Peyer's patch (tissue), 4 donors: Measurements from ENCODE around the gene KIDINS220. TPM values are rescaled to one million over a fixed set of nuclear protein-coding genes. Genes with fewer than 3 reads are reported as not detected.

ENCODE experiments used
- DNase-seq, 3 donors: peaks; one replicate each; pipeline ENCODE4 v3.0.0-alpha.2; 2017 to 2019
- H3K27ac ChIP-seq, 4 donors: fragments of 200-600 bp; sonication (generic); one replicate each; pipeline ENCODE4 v1.5.1; 2016 to 2019
- H3K27me3 ChIP-seq, 2 donors: fragments of 200-600 bp; sonication (generic); one replicate each; pipeline ENCODE4 v1.5.1; 2019
- H3K36me3 ChIP-seq, 3 donors: fragments of 200-600 bp; sonication (generic); one replicate each; pipeline ENCODE4 v1.5.1; 2016 to 2019
- H3K4me1 ChIP-seq, 4 donors: fragments of 200-600 bp; sonication (generic); one replicate each; pipeline ENCODE4 v1.5.1; 2016 to 2019
- H3K4me3 ChIP-seq, 4 donors: fragments of 200-600 bp; sonication (generic); 1 replicate in 3 of 4; 2 replicates in 1 of 4; pipeline ENCODE4 v1.5.1; 2016 to 2019; ENCODE audit warnings: mild to moderate bottlenecking in 1 of 4
- H3K9me3 ChIP-seq, 4 donors: fragments of 200-600 bp; sonication (generic); one replicate each; pipeline ENCODE4 v1.5.1; 2016 to 2019; ENCODE audit warnings: mild to moderate bottlenecking in 1 of 4
- POLR2A ChIP-seq, 2 donors: fragments of 450-650 bp; IDR thresholded peaks; one replicate each; pipeline ENCODE4 v1.5.1; 2017; ENCODE audit warnings: antibody characterized with exemption in 2 of 2, mild to moderate bottlenecking in 2 of 2, moderate library complexity in 2 of 2
- total RNA-seq, 4 donors: library from RNA; depleted of rRNA; stranded (reverse); fragments of >200 nt; gene quantifications; one replicate each; pipeline ENCODE4 v1.1.0, GENCODE V29; 2016
- TF ChIP-seq, protein P1 (sequence below), 6 experiments: fragments of 450-650 bp in 4 of 6; fragments of 200-600 bp in 2 of 6; sonication (generic) in 1 of 6; IDR thresholded peaks; one replicate each; pipeline ENCODE4 v1.5.1; 2017 to 2019; ENCODE audit warnings: antibody characterized with exemption in 6 of 6, mild to moderate bottlenecking in 3 of 6, moderate library complexity in 1 of 6

The KIDINS220 gene
- total RNA-seq, 4 donors from 2014 or later: 57.8 to 88.3 (median 70.4) TPM

DNA sequence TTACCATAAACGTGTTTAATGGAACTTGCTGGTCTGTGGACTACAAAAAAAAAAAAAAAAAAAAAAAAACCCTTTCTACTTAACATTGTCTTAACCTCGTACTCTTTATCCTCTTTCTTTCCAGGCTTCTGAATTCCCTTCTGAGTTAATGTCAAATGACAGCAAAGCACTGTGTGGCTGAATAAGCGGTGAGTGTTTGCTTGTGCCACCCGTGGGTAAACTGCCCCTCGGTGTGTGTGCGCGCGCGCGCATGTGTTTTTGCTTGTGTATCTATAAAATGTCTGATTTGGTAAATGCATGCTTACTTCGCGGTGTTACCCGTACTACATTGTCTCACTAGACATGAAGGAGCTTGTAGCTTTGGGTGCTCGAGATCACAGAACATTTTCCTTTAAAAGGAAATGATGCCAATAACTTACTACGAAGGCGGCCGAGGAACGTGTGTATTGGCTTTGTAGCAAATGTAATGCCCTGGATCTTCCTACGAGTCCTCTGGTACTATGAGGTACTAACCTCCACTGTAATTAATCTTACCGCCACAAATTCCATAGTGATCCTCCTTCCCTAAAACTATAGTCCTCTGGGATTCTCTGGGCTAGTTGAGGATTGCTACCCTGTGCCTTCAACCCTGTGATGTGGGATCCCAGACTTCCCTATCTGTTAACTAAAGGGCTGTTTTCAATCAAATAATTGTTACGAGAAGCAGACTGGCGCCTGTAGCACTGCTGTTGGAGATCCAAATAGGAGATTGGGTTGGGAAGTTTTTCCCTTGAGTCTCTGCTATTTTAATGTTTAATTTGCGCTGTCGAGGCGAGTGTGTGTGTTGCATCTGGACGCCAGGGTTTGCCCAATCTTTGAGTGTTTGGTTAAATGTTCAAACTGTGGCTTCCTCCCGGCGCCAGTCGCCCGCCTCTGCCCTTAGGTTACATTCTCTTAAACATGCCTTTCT lies 154.4 kb downstream of the KIDINS220 start:
- H3K27ac ChIP-seq: peak overlapping the region; percentile 63 to 99 (median 88)
- H3K4me3 ChIP-seq: peak overlapping the region; percentile 50 to 95 (median 62)
- no peaks in the 10 kb centered on the region for H3K9me3 ChIP-seq
- peak; percentile 37 to 74 (median 70) for DNase-seq
- H3K4me1 ChIP-seq: peaks cover 0 to 11% (median 5%) of the 10 kb centered on the region in 4 donors
- no peaks in the 10 kb centered on the region for H3K27me3 ChIP-seq
- peak in 1 of 2 donors; percentile 15 for TF ChIP-seq POLR2A (IDR thresholded peaks at IDR 0.05)
- TF ChIP-seq, protein P1, sequence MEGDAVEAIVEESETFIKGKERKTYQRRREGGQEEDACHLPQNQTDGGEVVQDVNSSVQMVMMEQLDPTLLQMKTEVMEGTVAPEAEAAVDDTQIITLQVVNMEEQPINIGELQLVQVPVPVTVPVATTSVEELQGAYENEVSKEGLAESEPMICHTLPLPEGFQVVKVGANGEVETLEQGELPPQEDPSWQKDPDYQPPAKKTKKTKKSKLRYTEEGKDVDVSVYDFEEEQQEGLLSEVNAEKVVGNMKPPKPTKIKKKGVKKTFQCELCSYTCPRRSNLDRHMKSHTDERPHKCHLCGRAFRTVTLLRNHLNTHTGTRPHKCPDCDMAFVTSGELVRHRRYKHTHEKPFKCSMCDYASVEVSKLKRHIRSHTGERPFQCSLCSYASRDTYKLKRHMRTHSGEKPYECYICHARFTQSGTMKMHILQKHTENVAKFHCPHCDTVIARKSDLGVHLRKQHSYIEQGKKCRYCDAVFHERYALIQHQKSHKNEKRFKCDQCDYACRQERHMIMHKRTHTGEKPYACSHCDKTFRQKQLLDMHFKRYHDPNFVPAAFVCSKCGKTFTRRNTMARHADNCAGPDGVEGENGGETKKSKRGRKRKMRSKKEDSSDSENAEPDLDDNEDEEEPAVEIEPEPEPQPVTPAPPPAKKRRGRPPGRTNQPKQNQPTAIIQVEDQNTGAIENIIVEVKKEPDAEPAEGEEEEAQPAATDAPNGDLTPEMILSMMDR (IDR thresholded peaks at IDR 0.05): peak in 2 of 6 experiments; percentile 16 to 19
- no peaks in the 10 kb centered on the region for H3K36me3 ChIP-seq

DNA sequence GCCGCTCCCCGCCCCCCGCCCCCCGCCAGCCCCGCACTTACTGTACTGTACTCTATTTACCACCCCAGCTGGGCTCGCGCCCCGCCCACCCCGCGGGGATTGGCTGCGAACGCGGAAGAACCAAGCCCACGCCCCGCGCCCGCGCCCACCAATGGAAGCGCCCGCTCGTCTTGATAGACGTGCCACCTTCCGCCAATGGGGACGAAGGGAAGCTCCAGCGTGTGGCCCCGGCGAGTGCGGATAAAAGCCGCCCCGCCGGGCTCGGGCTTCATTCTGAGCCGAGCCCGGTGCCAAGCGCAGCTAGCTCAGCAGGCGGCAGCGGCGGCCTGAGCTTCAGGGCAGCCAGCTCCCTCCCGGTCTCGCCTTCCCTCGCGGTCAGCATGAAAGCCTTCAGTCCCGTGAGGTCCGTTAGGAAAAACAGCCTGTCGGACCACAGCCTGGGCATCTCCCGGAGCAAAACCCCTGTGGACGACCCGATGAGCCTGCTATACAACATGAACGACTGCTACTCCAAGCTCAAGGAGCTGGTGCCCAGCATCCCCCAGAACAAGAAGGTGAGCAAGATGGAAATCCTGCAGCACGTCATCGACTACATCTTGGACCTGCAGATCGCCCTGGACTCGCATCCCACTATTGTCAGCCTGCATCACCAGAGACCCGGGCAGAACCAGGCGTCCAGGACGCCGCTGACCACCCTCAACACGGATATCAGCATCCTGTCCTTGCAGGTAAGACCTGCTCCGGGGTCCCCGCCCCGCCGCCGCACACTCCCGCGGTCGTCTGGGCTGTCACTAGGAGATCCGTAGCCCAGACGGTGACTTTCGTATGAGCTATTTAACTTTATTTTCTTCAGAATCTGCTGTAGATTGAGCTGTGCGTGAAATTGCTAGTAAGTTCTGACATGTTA lies 155.4 kb downstream of the KIDINS220 start, which contains the start of gene ID2:
TSS of gene ID2 (plus strand) at position 271 of the 907 bp plus-strand sequence. CDS start at position 381, 110 bp downstream.
- peaks cover 0 to 11% (median 8%) of the 10 kb centered on the region in 4 donors for H3K4me1 ChIP-seq
- TF ChIP-seq, protein P1 (IDR thresholded peaks at IDR 0.05): no peak
- TF ChIP-seq POLR2A (IDR thresholded peaks at IDR 0.05): peak; percentile 100

DNA sequence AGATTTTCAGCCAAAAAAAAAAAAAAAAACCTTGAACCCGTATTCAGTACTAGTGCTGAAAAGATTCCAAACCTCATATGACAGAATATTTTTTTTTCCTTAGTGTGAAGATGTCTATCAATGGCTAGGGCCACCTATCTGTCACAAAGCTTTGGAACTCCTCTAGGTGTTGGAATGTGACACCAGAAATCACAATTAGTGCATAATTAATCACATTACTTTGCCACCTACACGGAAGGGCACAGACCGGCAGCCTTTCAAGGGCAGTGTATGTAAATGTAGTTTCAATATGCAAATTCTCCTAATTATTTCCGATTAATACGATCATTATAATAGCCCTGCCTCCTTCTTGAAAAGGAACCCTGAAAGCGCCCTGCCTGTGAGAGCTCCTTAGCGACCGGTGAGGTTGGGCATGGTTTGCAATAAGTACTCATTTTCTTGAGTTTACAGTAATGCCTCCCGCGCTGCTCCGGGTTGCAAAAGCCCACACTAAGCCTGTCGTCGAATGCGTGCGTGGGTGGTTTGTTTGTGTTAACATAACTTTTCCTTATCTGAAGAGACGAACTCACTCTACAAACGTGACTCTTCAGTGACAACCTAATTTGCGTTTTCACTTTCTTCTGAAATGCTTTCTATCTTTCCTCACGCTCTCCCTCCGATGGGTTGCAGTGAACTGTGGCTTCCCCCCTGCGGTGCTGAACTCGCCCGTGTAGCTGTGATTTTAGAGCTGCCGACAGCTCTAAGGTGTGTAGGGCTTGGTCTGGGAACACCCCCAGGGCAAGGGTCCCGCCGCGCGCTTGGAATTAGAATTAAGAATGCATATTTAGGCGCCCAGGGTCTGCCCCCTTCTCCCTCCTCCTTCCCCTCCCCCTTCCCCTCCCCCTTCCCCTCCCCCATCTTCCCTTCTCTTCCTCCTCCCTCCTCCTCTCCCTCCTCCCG lies 156.3 kb downstream of the KIDINS220 start:
- TF ChIP-seq POLR2A (IDR thresholded peaks at IDR 0.05): peak; percentile 76 to 85
- TF ChIP-seq, protein P1 (IDR thresholded peaks at IDR 0.05): peak in 2 of 6 experiments; percentile 13 to 25
- peaks cover 0 to 14% (median 11%) of the 10 kb centered on the region in 4 donors for H3K4me1 ChIP-seq
- H3K27me3 ChIP-seq: no peaks in the 10 kb centered on the region

More for the DNA sequence above, 155.4 kb downstream of the KIDINS220 start, which contains the start of gene ID2:
- peak; percentile 94 to 100 (median 99) for DNase-seq
- no peaks in the 10 kb centered on the region for H3K9me3 ChIP-seq
- peak within 1 kb of the TSS; percentile 50 to 95 (median 62) for H3K4me3 ChIP-seq
- no peaks in the 10 kb centered on the region for H3K36me3 ChIP-seq
- H3K27ac ChIP-seq: peak within 1 kb of the TSS; percentile 84 to 100 (median 96)
- H3K27me3 ChIP-seq: no peaks in the 10 kb centered on the region

DNA sequence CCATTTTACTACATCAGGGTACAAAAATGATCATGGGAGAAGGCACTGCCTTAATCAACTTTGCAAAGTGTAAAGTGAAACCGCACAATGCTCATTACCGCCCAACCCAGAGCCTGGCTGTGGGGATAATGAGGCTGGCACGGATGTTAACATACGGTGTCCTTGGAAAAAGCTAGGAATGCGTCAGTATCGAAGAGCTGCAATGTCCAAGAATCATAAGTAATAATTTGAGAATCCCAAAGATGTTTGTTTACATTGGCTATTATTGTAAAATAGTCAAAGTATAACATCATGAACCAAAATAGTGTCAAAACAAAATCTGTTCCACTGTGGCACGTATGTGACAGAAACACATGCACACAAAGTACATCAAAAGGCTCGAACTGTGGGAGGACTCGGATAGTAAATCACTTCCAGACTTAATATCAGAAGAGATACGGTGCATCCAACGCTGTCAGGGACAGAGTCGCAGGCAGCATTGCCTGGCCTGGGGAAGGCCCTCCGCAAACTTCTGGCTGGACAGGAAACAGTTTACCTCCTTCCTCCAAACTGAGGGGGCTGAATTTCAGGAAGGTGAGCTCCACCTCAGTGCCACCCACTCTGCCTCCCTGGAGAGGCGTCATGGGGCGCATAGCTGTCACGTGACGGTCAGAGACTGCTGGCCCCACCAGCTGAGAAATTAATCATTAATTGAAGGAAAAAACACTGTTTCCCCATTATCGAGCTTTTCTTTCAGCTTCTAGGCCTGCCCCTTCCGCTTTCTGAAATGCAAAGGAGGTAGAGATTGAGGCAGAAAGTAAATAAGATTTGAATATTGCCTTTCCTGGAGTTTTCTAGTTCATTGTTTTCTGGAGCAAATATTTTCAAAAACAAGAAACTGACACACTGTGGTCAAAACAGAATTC lies 157.3 kb downstream of the KIDINS220 start:
- Histone ChIP-seq H3K27me3 (no peaks in the 10 kb centered on the region), H3K9me3 (peaks cover 0 to 3% (median 1%) of the 10 kb centered on the region in 4 donors), H3K4me3 (peak overlapping the region in 2 of 4 donors; percentile 71 to 77), H3K36me3 (no peaks in the 10 kb centered on the region), H3K27ac (peak overlapping the region; percentile 71 to 100 (median 96)), H3K4me1 (peaks cover 0 to 18% (median 6%) of the 10 kb centered on the region in 4 donors)
- TF ChIP-seq, protein P1 (IDR thresholded peaks at IDR 0.05): no peak
- peak; percentile 71 to 86 for TF ChIP-seq POLR2A (IDR thresholded peaks at IDR 0.05)
- DNase-seq: peak in 2 of 3 donors; percentile 82 to 86

More for the DNA sequence above, 156.3 kb downstream of the KIDINS220 start:
- no peaks in the 10 kb centered on the region for H3K36me3 ChIP-seq
- no peaks in the 10 kb centered on the region for H3K9me3 ChIP-seq
- H3K4me3 ChIP-seq: peak overlapping the region; percentile 50 to 95 (median 62)
- peak; percentile 50 to 84 (median 79) for DNase-seq
- H3K27ac ChIP-seq: peak overlapping the region; percentile 84 to 100 (median 96)
